H7 (cell line): ENCODE results near the gene SV2C. TPM values are rescaled to one million over a fixed set of nuclear protein-coding genes. Genes with fewer than 3 reads are reported as not detected.
"Not testable (repeated sequence)": the region's sequence is repeated elsewhere in the genome, so short reads cannot be mapped to it uniquely, and the experiment has no call there.

Experiments used
- DNase-seq: peaks from one replicate; pipeline ENCODE4 v3.0.0; 2012
- H3K27me3 ChIP-seq: 2 replicates; pipeline ENCODE4 v1.6.0; 2011; ENCODE audit warnings: mild to moderate bottlenecking, low read length; ENCODE audit not compliant: control insufficient read depth, insufficient read depth
- H3K36me3 ChIP-seq: replicated peaks from 2 replicates; pipeline ENCODE4 v1.5.1; 2011; ENCODE audit warnings: low read length; ENCODE audit not compliant: control insufficient read depth, insufficient read depth
- H3K4me3 ChIP-seq: 2 replicates; pipeline ENCODE4 v1.5.1; 2011; ENCODE audit warnings: low read depth, mild to moderate bottlenecking, control low read depth, low read length, moderate library complexity; ENCODE audit not compliant: insufficient read depth
- total RNA-seq: library from RNA; depleted of rRNA; stranded (reverse); fragments of >200 nt; shearing (Covaris generic); gene quantifications from 2 replicates; pipeline ENCODE4 v1.2.3, GENCODE V29; 2014

Gene SV2C
- total RNA-seq, 1 experiment from 2014 or later = not detected

DNA sequence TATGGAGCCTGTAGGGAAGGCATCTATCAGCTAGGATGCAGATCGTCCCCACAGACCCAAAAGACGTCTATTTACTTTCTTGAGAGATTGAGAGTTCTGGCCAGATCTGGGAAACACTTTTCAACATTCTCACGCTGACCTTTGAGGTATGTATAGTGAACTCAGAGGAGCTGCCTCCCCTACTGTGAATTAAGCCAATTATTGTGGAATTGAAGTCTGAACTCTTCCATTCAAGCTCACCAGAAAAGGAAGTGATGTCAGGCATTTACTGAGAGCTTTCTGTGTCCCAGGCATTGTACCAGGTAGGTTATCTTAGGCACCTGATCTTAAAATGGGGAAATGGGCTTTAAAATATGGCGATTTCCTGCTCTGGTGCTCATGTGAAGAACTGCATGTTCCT is 136.5 kb downstream of the SV2C start:
- H3K36me3 ChIP-seq = no peaks in the 10 kb centered on the region
- H3K27me3 ChIP-seq = no peaks in the 10 kb centered on the region
- DNase-seq = no peak
- no peak overlapping the region for H3K4me3 ChIP-seq

DNA sequence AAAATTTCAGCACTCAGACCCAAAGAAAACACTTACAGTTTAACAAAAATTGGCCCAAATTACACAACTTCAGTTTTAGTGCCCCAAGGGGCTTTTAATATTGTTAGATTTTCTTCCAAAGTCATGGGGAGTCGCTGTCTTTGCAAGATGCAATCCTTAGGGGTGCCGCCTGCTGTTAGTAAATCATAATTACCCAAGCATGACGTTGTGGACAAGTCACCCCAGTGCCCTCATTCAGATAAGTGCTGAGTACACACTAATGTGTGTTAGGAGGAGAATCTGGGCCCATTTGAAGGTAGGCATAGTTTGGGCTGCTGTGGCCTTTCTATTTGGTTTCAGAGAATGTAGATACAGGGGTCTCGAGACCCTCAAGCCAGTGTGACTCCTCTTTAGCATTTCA is 138.1 kb downstream of the SV2C start:
- Histone ChIP-seq H3K36me3 (no peaks in the 10 kb centered on the region), H3K27me3 (no peaks in the 10 kb centered on the region), H3K4me3 (no peak overlapping the region)
- no peak for DNase-seq

DNA sequence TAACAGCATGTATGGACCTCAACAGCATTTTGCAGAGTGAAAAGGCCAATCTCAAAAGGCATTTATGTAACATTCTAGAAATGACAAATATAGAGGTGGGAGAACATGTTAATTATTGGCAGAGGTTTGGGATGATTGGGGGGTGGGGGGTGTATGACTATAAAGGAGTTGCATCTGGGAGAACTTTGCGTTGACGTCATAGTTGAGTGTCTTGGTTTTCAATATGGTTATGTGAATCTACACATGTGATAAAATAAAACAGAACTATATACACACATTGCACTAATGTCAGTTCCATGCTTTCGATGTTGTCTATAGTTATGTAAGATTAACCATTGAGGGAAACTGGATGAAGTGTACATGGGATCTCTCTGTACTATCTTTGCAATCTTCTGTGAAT is 139.1 kb downstream of the SV2C start:
- DNase-seq = no peak

DNA sequence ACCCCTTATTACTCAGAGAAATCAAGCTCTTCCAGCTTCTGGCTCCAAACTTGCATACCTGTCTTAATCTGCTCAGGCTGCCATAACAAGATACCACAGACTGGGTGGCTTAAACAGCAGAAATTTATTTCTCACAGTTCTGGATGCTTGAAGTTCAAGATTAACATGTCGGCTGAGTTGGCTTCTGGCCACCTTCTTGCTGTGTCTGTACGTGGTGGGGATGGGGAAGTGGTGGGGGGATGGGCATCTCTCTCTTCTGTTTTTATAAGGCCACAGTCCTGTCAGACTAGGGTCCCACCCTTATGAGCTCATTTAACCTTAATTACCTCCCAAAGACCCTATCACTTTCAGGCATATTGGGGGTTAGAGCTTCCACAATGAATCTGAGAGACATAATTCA is 140.5 kb downstream of the SV2C start:
- Histone ChIP-seq H3K4me3 (no peak overlapping the region), H3K27me3 (no peaks in the 10 kb centered on the region), H3K36me3 (no peaks in the 10 kb centered on the region)
- no peak for DNase-seq

More for the DNA sequence above, 139.1 kb downstream of the SV2C start:
- Histone ChIP-seq H3K36me3 (no peaks in the 10 kb centered on the region), H3K4me3 (no peak overlapping the region), H3K27me3 (no peaks in the 10 kb centered on the region)

DNA sequence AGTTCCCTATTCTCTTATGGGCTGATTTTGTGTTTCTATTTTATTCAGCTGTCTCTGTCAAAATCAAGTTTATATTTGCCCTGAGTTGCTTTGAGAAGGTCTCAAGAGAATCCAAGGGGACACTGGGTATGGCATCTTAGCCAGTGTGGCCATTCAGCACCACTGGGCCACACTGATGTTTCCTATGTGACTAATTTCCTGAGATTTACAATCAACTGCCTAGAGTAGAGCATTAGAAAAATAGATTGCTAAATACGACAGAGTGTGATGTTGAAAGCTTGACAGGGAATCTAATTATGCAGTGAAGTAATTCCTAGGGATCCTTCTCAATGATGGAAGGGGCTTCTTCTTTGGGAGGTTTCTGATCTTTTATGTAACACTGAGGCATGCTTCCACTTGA is 141.7 kb downstream of the SV2C start:
- H3K36me3 ChIP-seq = no peaks in the 10 kb centered on the region
- DNase-seq = no peak
- no peaks in the 10 kb centered on the region for H3K27me3 ChIP-seq
- H3K4me3 ChIP-seq = no peak overlapping the region

DNA sequence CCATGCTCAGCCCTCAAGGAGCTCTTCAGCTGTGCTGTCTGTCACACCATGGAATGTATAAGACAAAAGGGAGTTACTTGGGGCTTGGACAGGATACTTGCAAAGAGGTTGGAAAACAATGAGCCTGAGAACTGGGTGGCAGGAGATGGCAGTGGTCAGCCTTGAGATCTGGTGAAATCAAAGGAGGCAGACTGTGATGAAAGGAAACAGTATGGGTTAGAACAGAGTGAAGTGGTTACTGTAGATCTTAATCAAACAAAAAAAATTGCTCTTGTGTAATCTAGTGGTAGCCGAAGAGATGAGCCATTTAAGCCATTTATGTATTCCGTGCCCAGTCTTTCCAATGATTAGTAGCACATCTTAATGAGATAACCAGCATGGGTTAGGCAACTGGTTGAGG is 142.2 kb downstream of the SV2C start:
- no peaks in the 10 kb centered on the region for H3K27me3 ChIP-seq
- no peaks in the 10 kb centered on the region for H3K36me3 ChIP-seq
- no peak for DNase-seq
- no peak overlapping the region for H3K4me3 ChIP-seq

DNA sequence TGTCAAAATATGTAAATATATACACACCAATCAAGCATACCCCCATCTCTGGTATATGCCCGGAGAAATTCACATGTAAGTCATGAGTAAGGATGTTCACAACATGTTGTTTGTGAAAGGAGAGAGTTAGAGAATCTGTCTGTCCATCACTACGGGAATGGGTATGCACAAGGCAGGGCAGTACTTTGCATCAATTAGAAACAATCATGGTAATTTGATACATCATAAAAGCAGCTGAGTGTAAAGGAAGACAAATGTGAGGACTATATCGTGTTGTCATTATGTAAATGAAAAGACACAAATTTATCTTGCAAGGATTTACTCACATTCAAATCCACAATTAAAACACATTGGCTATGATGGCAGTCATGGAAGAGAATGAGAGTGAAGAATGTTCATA is 146.7 kb downstream of the SV2C start:
- no peaks in the 10 kb centered on the region for H3K27me3 ChIP-seq
- no peaks in the 10 kb centered on the region for H3K36me3 ChIP-seq
- DNase-seq = no peak
- H3K4me3 ChIP-seq = no peak overlapping the region

DNA sequence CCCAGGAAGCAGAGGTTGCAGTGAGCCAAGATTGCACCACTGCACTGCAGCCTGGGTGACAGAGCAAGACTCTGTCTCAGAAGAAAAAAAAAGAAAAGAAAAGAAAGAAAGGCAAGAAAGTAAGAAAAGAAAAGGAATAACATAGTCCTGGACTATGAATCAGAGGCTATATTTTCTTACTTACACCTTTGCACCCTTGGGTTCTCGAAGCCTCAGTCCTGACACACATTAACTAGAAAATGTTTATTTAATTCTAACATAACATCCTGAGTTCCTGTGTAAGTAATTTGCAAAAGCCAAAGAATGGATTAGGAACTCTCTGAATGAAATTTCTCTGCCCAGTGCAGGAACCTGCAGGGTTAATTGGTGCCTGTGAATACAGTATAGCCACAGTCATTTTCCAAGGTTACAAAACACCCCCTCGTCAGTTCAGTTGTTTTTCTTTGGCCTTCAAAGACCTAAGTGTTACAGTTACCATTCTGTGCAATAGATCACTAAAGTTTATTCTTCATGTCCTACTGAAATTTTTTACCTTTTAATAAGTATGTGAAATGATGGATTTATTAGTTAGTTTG is 147.6 kb downstream of the SV2C start:
- Histone ChIP-seq H3K4me3 (no peak overlapping the region), H3K36me3 (no peaks in the 10 kb centered on the region), H3K27me3 (no peaks in the 10 kb centered on the region)
- DNase-seq = no peak

DNA sequence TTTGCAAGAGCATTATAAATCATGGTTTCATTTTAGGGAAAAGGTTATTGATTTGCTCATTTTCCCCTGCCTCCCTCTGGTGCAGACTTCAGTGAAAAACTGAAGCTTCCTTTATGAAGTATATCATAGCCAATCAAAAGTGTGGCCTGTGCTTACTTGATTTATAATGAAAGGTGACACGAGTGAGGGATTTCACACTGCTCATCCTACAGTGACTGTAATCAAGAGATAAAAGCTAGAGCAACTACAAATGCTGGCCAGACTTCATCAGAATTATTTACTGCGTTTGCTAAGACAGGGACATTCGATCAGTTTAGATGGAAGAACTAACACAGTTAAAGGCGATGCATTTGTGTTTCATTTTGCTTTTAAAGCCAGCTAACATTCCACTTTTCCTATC is 151.5 kb downstream of the SV2C start:
- Histone ChIP-seq H3K36me3 (no peaks in the 10 kb centered on the region), H3K27me3 (no peaks in the 10 kb centered on the region), H3K4me3 (no peak overlapping the region)
- DNase-seq = no peak

DNA sequence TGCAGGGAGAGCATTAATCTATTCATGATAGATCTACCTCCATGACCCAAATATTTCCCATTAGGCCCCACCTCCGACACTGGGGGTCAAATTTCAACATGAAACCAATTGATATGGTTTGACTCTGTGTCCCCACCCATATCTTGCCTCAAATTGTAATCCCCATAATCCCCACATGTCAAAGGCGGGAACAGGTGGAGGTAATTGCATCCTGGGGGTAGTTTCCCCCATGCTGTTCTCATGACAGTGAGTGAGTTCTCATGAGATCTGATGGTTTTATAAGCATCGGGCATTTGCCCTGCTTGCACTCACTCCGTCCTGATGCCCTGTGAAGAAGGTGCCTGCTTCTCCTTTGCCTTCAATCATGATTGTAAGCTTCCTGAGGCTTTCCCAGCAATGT is 153.5 kb downstream of the SV2C start:
- DNase-seq = no peak
- no peak overlapping the region for H3K4me3 ChIP-seq

DNA sequence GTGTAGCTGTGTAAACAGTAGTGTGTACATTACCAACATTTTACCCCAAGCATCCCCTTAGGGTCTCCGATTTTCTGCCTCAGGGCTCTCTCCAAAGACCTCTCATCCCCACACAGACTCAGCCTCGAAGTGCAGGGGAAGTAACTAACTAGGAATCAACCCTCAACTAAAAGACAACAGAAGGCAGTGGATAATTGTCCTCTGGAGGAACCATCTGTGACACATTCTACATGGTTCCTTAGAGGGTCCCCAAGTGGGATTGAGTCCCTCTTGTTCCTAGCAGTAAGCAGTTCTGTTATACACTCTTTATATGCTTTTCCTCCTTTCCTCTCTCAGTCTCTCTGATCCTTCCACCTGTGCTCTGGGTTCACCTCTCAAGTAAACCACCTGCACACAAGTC is 157.2 kb downstream of the SV2C start:
- no peak for DNase-seq
- H3K36me3 ChIP-seq = no peaks in the 10 kb centered on the region
- no peak overlapping the region for H3K4me3 ChIP-seq
- H3K27me3 ChIP-seq = no peaks in the 10 kb centered on the region

More for the DNA sequence above, 153.5 kb downstream of the SV2C start:
- Histone ChIP-seq H3K27me3 (no peaks in the 10 kb centered on the region), H3K36me3 (no peaks in the 10 kb centered on the region)

DNA sequence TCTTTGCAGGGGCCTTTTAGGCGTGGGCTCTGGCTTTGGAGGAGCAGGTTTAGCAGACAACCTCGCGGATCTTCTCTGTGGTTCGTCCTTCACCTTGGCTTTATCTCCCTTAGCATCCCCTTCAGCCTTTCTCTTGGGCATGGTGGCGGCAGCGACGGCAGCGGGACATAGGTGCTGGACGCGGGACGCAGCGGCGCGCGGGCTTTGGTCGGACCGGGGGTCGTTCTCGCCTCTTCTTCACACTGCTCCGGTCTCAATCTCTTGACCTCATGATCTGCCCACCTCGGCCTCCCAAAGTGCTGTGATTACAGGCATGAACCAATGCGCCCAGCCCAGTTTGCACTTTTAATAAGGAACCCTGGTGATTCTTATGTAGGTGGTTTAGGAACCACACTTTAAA is 159.0 kb downstream of the SV2C start:
- H3K27me3 ChIP-seq, H3K36me3 ChIP-seq, DNase-seq, H3K4me3 ChIP-seq: not testable (repeated sequence)

DNA sequence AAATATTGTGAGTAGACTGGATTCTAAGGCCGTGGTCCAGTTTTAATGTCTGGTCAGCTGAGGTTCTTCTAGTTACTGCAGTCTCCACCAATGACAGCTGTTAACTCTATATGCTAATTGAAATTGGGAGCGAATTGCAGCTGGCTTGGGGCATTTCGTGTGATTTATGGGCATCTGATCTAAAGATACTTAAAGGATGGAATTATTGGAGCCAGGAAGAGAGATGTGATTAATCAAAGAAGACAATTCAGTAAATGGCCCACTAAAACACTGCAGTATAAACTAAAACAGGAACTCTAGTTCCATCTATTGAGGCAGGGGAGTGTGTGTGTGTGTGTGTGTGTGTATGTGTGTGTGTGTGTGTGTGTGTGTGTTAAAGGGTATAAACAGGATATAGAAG is 162.4 kb downstream of the SV2C start:
- Histone ChIP-seq H3K27me3 (no peaks in the 10 kb centered on the region), H3K4me3 (no peak overlapping the region), H3K36me3 (no peaks in the 10 kb centered on the region)
- DNase-seq = no peak

DNA sequence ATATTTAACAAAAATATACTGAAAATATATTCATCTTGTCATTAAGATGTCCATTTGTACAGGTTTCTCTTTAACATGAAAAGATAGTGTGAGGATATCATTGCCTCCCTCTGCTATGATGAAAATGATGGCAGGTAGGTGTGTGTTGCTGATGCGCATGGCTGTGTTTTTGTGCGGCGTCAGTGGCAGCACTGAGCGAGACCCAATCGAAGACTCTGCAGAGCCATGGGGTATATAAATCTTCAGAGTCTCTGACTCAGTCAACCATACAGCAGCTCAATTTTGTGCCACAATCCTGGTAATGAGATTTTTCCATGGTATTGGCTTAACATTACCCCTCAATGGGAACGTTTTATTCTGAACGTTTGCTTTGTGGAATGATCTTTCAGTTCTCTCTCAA is 166.4 kb downstream of the SV2C start:
- no peak for DNase-seq
- H3K36me3 ChIP-seq = no peaks in the 10 kb centered on the region
- H3K4me3 ChIP-seq = no peak overlapping the region
- no peaks in the 10 kb centered on the region for H3K27me3 ChIP-seq

DNA sequence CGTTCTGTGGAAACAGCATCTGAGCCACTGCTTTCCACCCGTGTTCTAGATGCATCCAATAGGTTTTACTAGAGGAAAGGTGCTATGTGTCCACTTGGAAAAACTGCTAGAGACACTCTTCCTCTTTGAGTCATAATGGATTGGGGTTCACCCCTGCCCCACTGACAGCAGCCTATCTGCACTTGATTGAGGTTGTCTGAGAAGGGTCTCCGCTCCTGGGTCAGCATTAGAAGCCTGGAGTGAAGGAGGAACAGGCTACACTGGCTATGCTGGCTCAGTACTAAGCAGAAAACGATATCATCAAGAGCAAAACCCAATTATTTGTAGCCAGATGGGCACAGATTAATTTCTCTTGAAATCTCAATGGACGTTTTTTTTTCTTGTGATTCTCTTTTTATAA is 167.3 kb downstream of the SV2C start:
- H3K36me3 ChIP-seq = no peaks in the 10 kb centered on the region
- no peaks in the 10 kb centered on the region for H3K27me3 ChIP-seq
- no peak for DNase-seq
- H3K4me3 ChIP-seq = no peak overlapping the region

DNA sequence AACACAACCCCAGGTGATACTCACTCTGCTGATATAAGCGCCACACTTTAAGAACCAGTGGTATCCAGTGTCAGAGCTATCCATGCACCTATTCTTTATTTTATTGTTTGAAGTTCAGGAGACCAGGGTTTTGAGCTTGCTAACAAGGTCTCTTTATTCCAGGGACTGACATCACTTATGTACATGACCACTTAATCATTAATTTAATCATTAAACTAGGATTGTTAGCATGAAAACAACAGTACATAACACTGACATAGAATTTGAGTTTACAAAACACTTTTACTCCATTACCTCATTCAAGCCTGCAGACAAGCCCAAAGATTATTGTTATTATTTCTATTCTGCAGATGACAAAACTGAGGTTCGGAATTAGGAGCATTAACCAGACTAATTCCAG is 168.5 kb downstream of the SV2C start:
- Histone ChIP-seq H3K36me3 (no peaks in the 10 kb centered on the region), H3K4me3 (no peak overlapping the region), H3K27me3 (no peaks in the 10 kb centered on the region)
- DNase-seq = no peak
